Measurements from ENCODE around the gene TRPV5. TPM values are rescaled to one million over a fixed set of nuclear protein-coding genes. Genes with fewer than 3 reads are reported as not detected.

The TRPV5 gene
- total and polyA plus RNA-seq, 4 donors = under 0.01 to 0.23 TPM; not detected in 2

DNA sequence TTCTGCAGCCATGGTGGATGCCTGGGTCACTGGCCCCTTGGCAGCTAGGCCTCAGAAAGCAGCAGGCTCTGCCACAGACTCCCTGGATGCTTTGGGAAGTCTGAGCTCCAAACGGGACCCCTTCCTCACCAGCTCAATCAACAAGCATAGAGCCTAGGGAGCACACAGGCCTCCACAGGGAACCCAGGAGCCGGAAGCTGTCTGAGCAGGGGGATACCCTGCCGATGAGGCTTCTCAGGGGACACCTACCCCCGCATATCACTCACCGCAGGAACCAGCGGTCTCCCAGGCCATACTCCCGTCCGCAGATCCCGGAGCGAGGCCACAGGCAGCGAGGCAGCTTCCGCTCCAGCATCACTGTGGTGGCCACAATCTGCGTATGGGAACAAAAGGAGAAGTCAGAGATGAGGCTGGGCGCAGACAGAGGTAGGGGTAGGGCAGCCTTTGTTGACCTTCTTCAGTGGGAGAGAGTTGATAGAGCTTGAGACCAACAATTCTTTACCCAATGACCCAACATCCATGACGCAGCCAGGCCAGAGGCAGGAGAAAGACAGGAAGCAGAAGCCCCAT is 61.4 kb downstream of the TRPV5 start:
- no peak for DNase-seq (ENCODE audit: low spot score)
- H3K36me3 ChIP-seq (ENCODE audit: control insufficient read depth in 4 of 4, insufficient read depth in 3 of 4, low read depth in 1 of 4, low read length in 3 of 4) = no peaks in the 10 kb centered on the region

DNA sequence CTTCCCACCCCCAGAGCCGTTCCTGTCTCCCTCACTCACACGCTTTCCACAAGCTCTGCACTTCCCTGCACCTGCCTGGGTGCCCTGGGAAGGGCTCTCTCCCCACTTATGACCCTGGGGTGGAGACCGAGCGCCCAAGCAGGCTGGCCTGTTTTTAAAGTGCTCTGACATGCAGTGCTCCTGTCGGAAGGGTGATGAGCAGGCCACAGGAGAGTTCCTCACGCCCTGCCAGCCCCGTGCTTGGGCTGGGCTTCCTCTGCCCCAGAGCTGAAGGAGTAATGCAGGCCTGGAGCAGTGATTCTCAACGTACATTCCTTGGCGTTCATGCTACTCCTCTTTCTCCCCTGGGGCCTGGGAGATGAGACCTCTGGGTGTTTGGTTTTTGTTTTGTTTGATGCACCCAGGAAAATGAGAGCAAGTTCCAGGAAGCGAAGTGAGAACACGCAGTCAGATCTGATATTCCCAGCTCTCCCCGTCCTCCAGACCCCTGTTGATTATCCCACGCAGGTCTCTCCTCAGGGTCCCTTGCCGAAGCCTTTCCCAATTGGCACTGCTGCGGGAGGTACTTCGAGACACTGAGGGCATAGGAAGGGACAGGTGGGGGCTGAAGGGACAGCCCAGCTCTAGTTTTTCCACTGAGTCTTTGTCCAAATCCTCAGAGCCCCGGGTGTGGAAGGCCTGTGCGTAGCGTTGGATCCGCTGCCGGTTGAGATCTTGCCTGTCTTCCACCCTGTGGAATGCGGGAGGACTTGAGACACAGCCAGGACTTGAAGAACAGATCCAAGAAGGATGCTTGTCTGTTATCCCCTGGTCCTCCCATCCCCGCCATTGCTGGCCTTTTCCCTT is 62.1 kb downstream of the TRPV5 start:
- Histone ChIP-seq H3K9ac (ENCODE audit: low read depth in 1 of 2, low read length in 2 of 2) (no peak overlapping the region), H3K27me3 (ENCODE audit: control insufficient read depth in 4 of 4, insufficient read depth in 4 of 4, low read length in 3 of 4) (no peaks in the 10 kb centered on the region), H3K9me3 (ENCODE audit: control insufficient read depth in 4 of 4, low read length in 3 of 4) (no peaks in the 10 kb centered on the region), H3K4me3 (ENCODE audit: low read depth in 1 of 3, low read length in 3 of 3) (no peak overlapping the region), H3K36me3 (ENCODE audit: control insufficient read depth in 4 of 4, insufficient read depth in 3 of 4, low read depth in 1 of 4, low read length in 3 of 4) (no peaks in the 10 kb centered on the region), H3K27ac (ENCODE audit: low read depth in 1 of 2, low read length in 2 of 2) (no peak overlapping the region), H3K4me1 (ENCODE audit: control insufficient read depth in 4 of 4, insufficient read depth in 4 of 4, low read length in 3 of 4) (no peaks in the 10 kb centered on the region)
- WGBS = 92% methylated on average over 23 of the region's 23 CpGs
- TF ChIP-seq FOXA2 (IDR thresholded peaks at IDR 0.05) = no peak
- TF ChIP-seq RAD21 (IDR thresholded peaks at IDR 0.05) = no peak
- TF ChIP-seq, protein P1, sequence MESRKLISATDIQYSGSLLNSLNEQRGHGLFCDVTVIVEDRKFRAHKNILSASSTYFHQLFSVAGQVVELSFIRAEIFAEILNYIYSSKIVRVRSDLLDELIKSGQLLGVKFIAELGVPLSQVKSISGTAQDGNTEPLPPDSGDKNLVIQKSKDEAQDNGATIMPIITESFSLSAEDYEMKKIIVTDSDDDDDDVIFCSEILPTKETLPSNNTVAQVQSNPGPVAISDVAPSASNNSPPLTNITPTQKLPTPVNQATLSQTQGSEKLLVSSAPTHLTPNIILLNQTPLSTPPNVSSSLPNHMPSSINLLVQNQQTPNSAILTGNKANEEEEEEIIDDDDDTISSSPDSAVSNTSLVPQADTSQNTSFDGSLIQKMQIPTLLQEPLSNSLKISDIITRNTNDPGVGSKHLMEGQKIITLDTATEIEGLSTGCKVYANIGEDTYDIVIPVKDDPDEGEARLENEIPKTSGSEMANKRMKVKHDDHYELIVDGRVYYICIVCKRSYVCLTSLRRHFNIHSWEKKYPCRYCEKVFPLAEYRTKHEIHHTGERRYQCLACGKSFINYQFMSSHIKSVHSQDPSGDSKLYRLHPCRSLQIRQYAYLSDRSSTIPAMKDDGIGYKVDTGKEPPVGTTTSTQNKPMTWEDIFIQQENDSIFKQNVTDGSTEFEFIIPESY (IDR thresholded peaks at IDR 0.05) = no peak
- DNase-seq (ENCODE audit: low spot score) = no peak

More for the DNA sequence above, 61.4 kb downstream of the TRPV5 start:
- H3K4me3 ChIP-seq (ENCODE audit: low read depth in 1 of 3, low read length in 3 of 3) = no peak overlapping the region
- H3K9me3 ChIP-seq (ENCODE audit: control insufficient read depth in 4 of 4, low read length in 3 of 4) = no peaks in the 10 kb centered on the region
- WGBS = 91% methylated on average over 15 of the region's 15 CpGs
- no peak overlapping the region for H3K9ac ChIP-seq (ENCODE audit: low read depth in 1 of 2, low read length in 2 of 2)
- no peak overlapping the region for H3K27ac ChIP-seq (ENCODE audit: low read depth in 1 of 2, low read length in 2 of 2)
- no peaks in the 10 kb centered on the region for H3K27me3 ChIP-seq (ENCODE audit: control insufficient read depth in 4 of 4, insufficient read depth in 4 of 4, low read length in 3 of 4)
- no peaks in the 10 kb centered on the region for H3K4me1 ChIP-seq (ENCODE audit: control insufficient read depth in 4 of 4, insufficient read depth in 4 of 4, low read length in 3 of 4)
- TF ChIP-seq JUND (IDR thresholded peaks at IDR 0.05) = no peak
- TF ChIP-seq TAF1 (conservative IDR thresholded peaks at IDR 0.05) = no peak
- no peak for TF ChIP-seq HNF4G (IDR thresholded peaks at IDR 0.05)
- TF ChIP-seq, protein P1 (IDR thresholded peaks at IDR 0.05) = no peak
- no peak for TF ChIP-seq FOXA1 (IDR thresholded peaks at IDR 0.05)
- TF ChIP-seq EGR1 (IDR thresholded peaks at IDR 0.05; ENCODE audit: low read depth in 2 of 2) = no peak
- TF ChIP-seq RAD21 (IDR thresholded peaks at IDR 0.05) = no peak
- TF ChIP-seq GABPA (IDR thresholded peaks at IDR 0.05 in 1 of 2, conservative IDR thresholded peaks at IDR 0.05 in 1 of 2) = no peak
- TF ChIP-seq HNF4A (conservative IDR thresholded peaks at IDR 0.05) = no peak
- TF ChIP-seq, protein P2, sequence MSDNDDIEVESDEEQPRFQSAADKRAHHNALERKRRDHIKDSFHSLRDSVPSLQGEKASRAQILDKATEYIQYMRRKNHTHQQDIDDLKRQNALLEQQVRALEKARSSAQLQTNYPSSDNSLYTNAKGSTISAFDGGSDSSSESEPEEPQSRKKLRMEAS (IDR thresholded peaks at IDR 0.05) = no peak

All from liver (tissue), 9 donors.